Measurements from ENCODE around the gene RFXAP.

The RFXAP gene

DNA sequence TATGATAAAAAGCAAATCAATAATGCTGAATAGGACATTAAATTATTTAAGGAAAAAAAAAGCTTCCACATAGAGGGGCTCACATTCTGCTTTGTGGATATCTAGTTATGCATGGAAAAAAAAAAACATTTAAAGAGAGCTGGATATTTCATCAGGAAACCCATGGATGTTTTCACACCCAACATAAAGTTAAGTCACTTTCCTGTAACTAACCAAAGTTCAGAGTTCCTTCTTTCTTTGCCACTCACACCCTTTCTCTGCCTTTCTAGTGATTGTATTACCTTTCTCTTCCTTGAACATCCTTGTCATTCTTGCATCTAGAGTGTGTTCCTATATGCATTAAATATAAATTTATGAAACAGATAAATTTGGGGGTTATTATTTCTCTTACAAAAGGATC is 47.2 kb downstream of the RFXAP start:
- no peak for DNase-seq (ENCODE audit: low read depth)

DNA sequence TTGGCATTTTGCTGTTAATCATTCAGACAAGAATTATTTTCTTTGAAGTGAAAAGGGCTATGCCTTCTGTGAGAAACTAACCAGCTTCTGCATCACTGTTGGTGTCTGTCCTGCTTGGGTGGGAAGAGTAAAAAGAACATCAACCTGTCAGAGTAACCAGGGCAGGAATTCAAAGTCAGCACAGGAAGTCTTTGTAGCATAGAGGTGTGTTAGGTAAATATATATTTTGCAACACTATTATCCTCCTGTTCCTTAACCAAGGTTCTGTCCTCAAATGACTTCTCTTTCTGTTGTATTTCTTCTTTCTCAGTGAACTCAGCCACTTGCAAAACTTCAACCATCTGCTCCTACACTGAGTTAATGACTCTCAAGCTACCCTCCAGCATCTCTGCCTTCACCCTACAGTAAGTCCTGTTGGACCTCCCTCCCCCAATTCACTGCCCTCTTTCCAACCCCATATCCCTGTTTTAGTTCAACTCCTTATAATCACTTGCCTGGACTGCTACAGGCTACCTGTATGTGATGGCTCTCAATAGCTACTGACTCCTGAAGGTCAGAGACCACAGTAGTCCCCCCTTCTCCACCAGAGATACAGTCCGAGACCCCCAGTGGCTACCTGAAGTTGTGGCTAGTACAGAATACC is 51.1 kb downstream of the RFXAP start:
- no peak for DNase-seq (ENCODE audit: low read depth)

DNA sequence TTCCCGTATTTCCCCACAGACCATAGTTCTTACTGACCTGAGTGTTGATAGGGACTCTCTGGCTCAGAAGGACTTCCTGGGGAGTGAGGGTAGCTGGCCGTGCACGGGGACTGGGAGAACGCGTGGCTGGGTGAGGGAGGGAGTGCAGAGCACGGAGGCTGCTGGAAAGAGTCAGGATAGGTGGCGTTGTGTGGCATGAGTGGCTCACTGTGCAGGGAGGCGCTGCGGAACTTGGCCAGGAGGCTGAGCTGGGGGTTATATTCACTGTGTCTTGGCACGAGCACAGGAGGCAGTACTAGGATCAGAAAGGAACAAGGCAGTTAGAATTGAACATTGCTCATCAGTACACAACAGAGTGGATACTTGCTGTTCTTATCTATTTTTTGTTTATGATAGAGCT is 53.6 kb downstream of the RFXAP start:
- DNase-seq (ENCODE audit: low read depth), result no peak

DNA sequence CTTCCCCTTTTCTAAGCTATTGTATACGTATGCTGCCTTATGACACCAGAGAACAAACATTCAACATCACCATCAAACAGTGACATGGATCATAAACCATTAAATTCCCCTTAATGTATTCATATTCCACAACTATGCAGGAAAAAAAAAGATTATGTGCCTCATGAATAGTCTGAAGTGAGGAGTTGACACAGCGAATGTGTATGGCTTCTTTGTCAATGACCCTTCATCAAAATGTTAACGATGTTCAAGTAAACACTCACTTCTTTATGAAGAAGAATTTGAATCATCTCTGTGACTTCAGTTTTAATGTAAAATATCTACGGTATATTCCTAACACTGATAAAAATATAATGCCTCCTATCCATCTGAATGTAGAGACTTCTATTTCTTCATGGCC is 56.4 kb downstream of the RFXAP start:
- no peak for DNase-seq (ENCODE audit: low read depth)

DNA sequence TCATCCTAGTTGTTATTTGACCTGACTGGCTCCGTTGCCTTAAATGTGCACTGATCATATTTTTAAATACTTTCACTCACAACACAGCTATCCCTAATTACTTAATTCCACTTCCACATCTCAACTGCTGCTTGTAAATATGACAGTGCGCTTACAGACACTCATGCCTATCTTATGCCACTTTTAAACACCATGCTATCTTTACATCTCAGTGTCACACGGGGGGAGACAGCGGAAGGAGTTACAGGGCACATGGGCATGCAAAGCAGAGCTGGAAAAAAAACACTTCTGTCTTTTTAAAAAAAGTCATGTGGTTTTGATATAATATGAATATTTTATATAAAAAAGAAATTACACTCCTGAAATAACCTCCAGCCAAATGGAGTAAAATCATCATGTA is 56.9 kb downstream of the RFXAP start:
- DNase-seq (ENCODE audit: low read depth), result no peak

Measured in stimulated activated CD4-positive, alpha-beta T cell treated with anti-CD3 and anti-CD28 coated beads, Interleukin-2, amount 100 ng/mL, for 4 hours (primary cell).